NCI-H510A (cell line): ENCODE data around the gene CFAP97D2.
A peak's percentile ranks its signal among the peaks of the same experiment; 100 is the strongest.

Experiments used
- DNase-seq: peaks from one replicate; lab custom pipeline; 2025; lab: John Stamatoyannopoulos, UW

CFAP97D2 gene

GRCh38 chr13:114199954-114200353 is 20.9 kb downstream of the CFAP97D2 start:
- no peak for DNase-seq

- no peak for DNase-seq
These were observed 21.4 kb downstream of the CFAP97D2 start for GRCh38 chr13:114200399-114200911.

GRCh38 chr13:114202581-114202980 is 23.5 kb downstream of the CFAP97D2 start:
- no peak for DNase-seq

GRCh38 chr13:114203536-114203935 is 24.5 kb downstream of the CFAP97D2 start:
- peak; percentile 17 for DNase-seq

- DNase-seq, result no peak
These were observed 25.8 kb downstream of the CFAP97D2 start for GRCh38 chr13:114204894-114205293.

- no peak for DNase-seq
These were observed 29.1 kb downstream of the CFAP97D2 start for GRCh38 chr13:114208134-114208533.

GRCh38 chr13:114211446-114212157 is 32.5 kb downstream of the CFAP97D2 start:
- DNase-seq, result peak; percentile 63

- no peak for DNase-seq
These were observed 33.1 kb downstream of the CFAP97D2 start for GRCh38 chr13:114212158-114212495.

- DNase-seq, result no peak
These were observed 34.9 kb downstream of the CFAP97D2 start for GRCh38 chr13:114213980-114214379.

- no peak for DNase-seq
These were observed 40.3 kb downstream of the CFAP97D2 start for GRCh38 chr13:114219392-114219791.

- DNase-seq, result peak; percentile 34
These were observed 43.5 kb downstream of the CFAP97D2 start for GRCh38 chr13:114222461-114222968.

GRCh38 chr13:114224201-114224600 is 45.1 kb downstream of the CFAP97D2 start:
- no peak for DNase-seq

- DNase-seq, result no peak
These were observed 46.6 kb downstream of the CFAP97D2 start for GRCh38 chr13:114225610-114226009.

- no peak for DNase-seq
These were observed 47.0 kb downstream of the CFAP97D2 start for GRCh38 chr13:114226088-114226487.

- peak; percentile 49 for DNase-seq
These were observed 47.8 kb downstream of the CFAP97D2 start for GRCh38 chr13:114226699-114227323.

GRCh38 chr13:114227528-114227927 is 48.5 kb downstream of the CFAP97D2 start:
- DNase-seq, result no peak

- no peak for DNase-seq
These were observed 49.1 kb downstream of the CFAP97D2 start for GRCh38 chr13:114228176-114228575.

- DNase-seq, result no peak
These were observed 50.4 kb downstream of the CFAP97D2 start for GRCh38 chr13:114229506-114229905.

- DNase-seq, result no peak
These were observed 51.1 kb downstream of the CFAP97D2 start for GRCh38 chr13:114230117-114230516.

GRCh38 chr13:114230575-114230974 is 51.5 kb downstream of the CFAP97D2 start:
- no peak for DNase-seq

GRCh38 chr13:114231886-114232285 is 52.8 kb downstream of the CFAP97D2 start:
- DNase-seq, result no peak

- DNase-seq, result no peak
These were observed 55.2 kb downstream of the CFAP97D2 start for GRCh38 chr13:114234266-114234644.

GRCh38 chr13:114234645-114235421 is 55.8 kb downstream of the CFAP97D2 start, which contains the start of gene CDC16:
TSS of gene CDC16 (plus strand) at chr13:114234897. CDS start at chr13:114235085, 188 bp downstream.
- peak; percentile 86 for DNase-seq
